Measurements from ENCODE around the gene VIPR1. TPM values are rescaled to one million over a fixed set of nuclear protein-coding genes. Genes with fewer than 3 reads are reported as not detected.
A peak's percentile ranks its signal among the peaks of the same experiment; 100 is the strongest.

The VIPR1 gene
- total RNA-seq, 1 donor from 2014 or later, result 0.52 TPM

DNA sequence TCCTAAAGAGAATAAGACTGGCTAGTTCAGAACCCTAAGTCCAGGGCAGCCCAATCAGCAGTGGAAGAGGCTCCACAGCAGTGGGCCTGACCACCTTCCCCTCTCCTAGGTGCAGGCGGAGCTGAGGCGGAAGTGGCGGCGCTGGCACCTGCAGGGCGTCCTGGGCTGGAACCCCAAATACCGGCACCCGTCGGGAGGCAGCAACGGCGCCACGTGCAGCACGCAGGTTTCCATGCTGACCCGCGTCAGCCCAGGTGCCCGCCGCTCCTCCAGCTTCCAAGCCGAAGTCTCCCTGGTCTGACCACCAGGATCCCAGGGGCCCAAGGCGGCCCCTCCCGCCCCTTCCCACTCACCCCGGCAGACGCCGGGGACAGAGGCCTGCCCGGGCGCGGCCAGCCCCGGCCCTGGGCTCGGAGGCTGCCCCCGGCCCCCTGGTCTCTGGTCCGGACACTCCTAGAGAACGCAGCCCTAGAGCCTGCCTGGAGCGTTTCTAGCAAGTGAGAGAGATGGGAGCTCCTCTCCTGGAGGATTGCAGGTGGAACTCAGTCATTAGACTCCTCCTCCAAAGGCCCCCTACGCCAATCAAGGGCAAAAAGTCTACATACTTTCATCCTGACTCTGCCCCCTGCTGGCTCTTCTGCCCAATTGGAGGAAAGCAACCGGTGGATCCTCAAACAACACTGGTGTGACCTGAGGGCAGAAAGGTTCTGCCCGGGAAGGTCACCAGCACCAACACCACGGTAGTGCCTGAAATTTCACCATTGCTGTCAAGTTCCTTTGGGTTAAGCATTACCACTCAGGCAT, 33.7 kb downstream of the VIPR1 start:
- peak; percentile 22 for DNase-seq (ENCODE audit: low spot score)
- Mint-ChIP-seq H3K4me3 (ENCODE audit: low read depth) (no peak overlapping the region), H3K36me3 (ENCODE audit: low read depth) (no peaks in the 10 kb centered on the region), H3K4me1 (ENCODE audit: low read depth) (peaks cover 2% of the 10 kb centered on the region), H3K27me3 (ENCODE audit: low read depth) (no peaks in the 10 kb centered on the region), H3K27ac (no peak overlapping the region), H3K9me3 (no peaks in the 10 kb centered on the region)
- intact Hi-C loops (cut with micrococcal nuclease), result no loop called here

DNA sequence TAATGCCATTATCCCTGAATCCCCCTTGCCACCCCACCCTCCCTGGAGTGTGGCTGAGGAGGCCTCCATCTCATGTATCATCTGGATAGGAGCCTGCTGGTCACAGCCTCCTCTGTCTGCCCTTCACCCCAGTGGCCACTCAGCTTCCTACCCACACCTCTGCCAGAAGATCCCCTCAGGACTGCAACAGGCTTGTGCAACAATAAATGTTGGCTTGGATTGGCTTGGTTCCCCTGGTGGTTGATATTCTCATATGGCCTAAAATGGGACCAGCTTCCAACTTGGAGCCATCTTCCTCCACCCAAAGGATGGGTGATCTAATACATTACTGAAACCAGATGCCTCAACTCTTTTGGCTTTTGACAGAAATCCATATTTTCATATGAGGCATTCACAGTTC, 34.9 kb downstream of the VIPR1 start:
- Mint-ChIP-seq H3K4me3 (ENCODE audit: low read depth) (no peak overlapping the region), H3K9me3 (no peaks in the 10 kb centered on the region), H3K36me3 (ENCODE audit: low read depth) (no peaks in the 10 kb centered on the region), H3K4me1 (ENCODE audit: low read depth) (peaks cover 2% of the 10 kb centered on the region), H3K27ac (no peak overlapping the region), H3K27me3 (ENCODE audit: low read depth) (no peaks in the 10 kb centered on the region)
- intact Hi-C loops (cut with micrococcal nuclease), result no loop called here
- DNase-seq (ENCODE audit: low spot score), result no peak

DNA sequence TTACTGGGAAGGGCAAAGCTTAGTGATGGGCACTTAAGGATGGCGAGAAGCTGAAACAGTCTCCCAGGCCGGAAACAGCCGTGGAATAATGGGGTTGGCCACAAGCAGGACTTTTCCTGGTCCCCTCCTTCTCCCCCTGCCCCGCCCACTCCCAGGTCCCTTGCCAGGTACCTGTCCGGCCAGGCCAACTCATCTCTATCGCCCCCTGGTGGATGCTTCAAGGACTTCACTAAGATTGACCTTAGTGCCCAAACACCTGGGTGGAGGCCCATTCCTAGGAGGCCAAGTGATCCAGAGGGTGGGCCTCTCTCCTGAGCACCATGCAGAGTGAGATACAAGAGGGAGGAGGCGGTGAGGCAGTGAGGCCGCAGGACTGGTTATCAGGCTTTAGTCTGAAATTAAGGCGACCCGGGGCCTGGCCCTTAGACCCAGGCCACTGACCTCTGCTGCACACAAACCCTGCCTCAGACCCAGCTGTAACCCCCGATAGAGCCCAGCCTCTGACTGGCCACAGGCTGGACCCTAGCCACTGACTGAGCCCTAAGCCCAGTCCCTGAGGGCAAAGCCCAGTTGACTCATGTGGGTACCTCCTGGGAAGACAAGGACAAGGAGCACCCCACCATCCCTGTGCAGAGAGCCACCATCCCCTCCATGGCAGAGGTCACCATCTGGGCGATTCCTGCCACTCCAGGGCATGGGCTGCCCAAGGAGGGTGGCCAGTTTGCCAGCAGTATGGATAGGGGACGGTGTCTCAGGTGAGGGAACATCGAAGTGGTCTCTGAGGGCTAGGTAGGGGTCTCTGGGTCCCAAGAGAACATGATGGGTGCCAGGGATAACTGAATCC, 37.6 kb downstream of the VIPR1 start:
- peak; percentile 47 for DNase-seq (ENCODE audit: low spot score)
- H3K27ac Mint-ChIP-seq, result no peak overlapping the region

DNA sequence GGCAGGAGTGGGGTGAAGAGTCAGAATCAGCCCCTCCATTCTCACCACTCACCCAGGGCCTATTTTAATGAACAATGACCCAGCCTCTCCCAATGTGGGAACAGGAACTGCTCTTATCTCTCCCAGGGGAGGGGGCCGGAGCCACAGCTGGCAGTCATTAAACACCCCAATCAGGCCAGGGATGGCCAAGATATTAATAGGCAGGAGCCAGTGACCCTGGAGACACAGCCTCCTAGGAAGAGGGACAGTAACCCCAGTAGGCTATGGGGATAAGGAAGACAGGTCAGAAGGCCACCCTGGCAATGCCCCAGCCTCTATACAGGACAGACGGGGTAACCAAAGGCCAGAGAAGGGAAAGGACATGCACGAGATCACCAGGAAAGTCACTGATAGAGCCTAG, 38.6 kb downstream of the VIPR1 start:
- H3K4me3 Mint-ChIP-seq (ENCODE audit: low read depth), result no peak overlapping the region
- peaks cover 2% of the 10 kb centered on the region for H3K4me1 Mint-ChIP-seq (ENCODE audit: low read depth)
- H3K9me3 Mint-ChIP-seq, result no peaks in the 10 kb centered on the region
- intact Hi-C loops (cut with micrococcal nuclease), result no loop called here
- H3K27me3 Mint-ChIP-seq (ENCODE audit: low read depth), result no peaks in the 10 kb centered on the region
- H3K27ac Mint-ChIP-seq, result no peak overlapping the region
- H3K36me3 Mint-ChIP-seq (ENCODE audit: low read depth), result no peaks in the 10 kb centered on the region
- no peak for DNase-seq (ENCODE audit: low spot score)

More for the DNA sequence above, 37.6 kb downstream of the VIPR1 start:
- H3K36me3 Mint-ChIP-seq (ENCODE audit: low read depth), result no peaks in the 10 kb centered on the region
- no peaks in the 10 kb centered on the region for H3K27me3 Mint-ChIP-seq (ENCODE audit: low read depth)
- no peaks in the 10 kb centered on the region for H3K9me3 Mint-ChIP-seq
- H3K4me3 Mint-ChIP-seq (ENCODE audit: low read depth), result no peak overlapping the region
- peaks cover 2% of the 10 kb centered on the region for H3K4me1 Mint-ChIP-seq (ENCODE audit: low read depth)
- intact Hi-C loops (cut with micrococcal nuclease), result loop anchor here (1.0 kb wide), 1 partner anchor 39 kb away; no protein-coding TSS in a partner anchor

DNA sequence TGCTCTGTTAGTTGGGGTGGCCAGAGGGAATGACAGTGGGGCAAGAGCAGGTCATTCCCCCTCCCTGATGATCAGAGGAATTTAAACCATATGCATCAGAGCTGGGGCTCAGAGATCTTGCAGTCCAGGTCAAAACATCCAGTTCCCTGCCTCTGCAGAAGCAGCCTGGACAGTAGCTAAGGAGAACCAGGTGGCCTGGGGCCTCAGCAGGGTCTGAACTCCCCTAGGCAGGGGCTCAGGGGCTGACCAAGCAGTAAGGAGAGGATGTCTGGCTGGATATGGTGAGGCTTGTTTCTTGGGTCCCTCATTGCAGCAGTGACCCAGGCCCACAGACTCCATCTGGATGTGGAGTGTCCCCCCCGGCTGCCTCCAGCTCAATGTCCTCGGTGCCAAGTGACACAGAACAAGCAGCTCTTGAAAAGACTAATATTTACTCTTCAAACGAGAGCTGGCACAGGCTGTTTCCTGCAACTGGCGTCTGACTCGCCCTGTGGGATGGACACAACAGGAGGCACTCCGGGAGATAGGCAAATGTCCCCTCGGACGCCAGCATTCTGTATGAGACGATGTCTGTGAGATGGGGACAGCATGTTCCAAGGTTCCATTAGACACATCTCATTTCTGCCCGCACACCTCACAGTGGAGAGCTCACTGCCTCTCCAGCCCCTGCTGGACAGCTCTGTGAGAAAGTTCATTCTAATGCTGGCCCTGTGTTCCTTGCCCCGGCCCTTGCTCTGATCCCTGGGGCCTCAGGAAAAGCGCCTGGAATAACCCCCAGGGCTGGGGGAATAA, 42.2 kb downstream of the VIPR1 start:
- intact Hi-C loops (cut with micrococcal nuclease), result loop anchor here (5.0 kb wide), 1 partner anchor 297 kb away; no protein-coding TSS in a partner anchor
- no peak for DNase-seq (ENCODE audit: low spot score)
- H3K4me1 Mint-ChIP-seq (ENCODE audit: low read depth), result no peaks in the 10 kb centered on the region
- H3K4me3 Mint-ChIP-seq (ENCODE audit: low read depth), result no peak overlapping the region
- peaks cover 8% of the 10 kb centered on the region for H3K36me3 Mint-ChIP-seq (ENCODE audit: low read depth)
- H3K27me3 Mint-ChIP-seq (ENCODE audit: low read depth), result no peaks in the 10 kb centered on the region
- no peaks in the 10 kb centered on the region for H3K9me3 Mint-ChIP-seq
- H3K27ac Mint-ChIP-seq, result no peak overlapping the region

DNA sequence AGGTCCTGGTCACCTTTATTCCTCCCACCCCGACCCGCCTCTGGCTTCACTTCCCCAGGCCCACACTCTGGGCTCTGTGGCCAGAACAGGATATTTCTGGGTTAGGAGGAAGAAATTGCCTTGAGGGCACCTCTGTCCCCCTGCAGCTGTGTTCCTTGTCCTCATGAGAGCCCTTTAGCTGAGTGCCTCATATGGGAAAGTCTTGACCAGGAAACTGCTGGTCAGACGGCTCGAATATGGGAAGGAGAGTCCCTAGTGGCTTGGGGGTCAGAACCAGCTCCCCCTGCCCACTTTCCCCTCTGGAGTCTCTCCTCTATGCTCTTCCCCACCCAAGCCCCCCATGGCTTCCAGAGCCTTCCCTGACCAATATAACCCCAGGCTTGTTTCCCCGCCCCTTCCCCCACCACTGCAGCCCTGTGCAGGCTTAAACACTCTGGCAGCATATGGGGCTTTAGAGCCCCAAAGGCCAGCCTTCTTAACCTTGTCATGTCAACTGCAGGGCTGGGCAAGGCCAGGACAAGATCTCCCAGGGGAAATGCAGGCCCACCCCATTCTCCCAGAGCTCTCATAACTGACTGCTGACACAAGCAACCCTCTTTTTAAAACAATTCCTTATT, 42.9 kb downstream of the VIPR1 start:
- Mint-ChIP-seq H3K27ac (no peak overlapping the region), H3K36me3 (ENCODE audit: low read depth) (peaks cover 11% of the 10 kb centered on the region), H3K9me3 (no peaks in the 10 kb centered on the region), H3K4me3 (ENCODE audit: low read depth) (no peak overlapping the region), H3K4me1 (ENCODE audit: low read depth) (peaks cover under 1% of the 10 kb centered on the region), H3K27me3 (ENCODE audit: low read depth) (no peaks in the 10 kb centered on the region)
- intact Hi-C loops (cut with micrococcal nuclease), result loop anchor here (5.0 kb wide), 1 partner anchor 298 kb away; no protein-coding TSS in a partner anchor
- no peak for DNase-seq (ENCODE audit: low spot score)

DNA sequence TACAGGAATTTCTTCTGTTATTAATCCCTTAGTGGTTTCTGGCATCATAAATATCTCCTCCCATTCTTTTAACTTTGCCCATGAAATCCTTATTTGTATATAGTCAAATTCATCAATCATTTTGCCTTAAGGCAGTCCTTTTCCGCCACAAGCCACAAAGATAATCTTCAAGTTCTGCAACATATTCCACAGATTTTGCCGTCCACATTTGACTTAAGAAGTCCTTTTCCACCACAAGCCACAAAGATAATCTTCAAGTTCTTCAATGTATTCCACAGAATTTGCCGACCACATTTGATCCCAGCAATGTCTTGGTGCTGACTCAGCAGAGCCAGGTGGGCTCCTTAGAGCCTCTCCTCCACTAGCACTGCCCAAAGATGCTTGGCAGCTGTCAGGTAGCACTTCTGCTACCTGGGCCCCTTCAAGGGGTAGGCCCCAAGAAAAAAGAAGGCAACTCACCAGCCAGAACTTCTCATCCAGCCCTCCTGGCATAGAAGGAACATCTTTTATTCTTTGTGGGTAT, 44.3 kb downstream of the VIPR1 start:
- Mint-ChIP-seq H3K36me3 (ENCODE audit: low read depth) (peaks cover 18% of the 10 kb centered on the region), H3K4me1 (ENCODE audit: low read depth) (peaks cover 3% of the 10 kb centered on the region), H3K9me3 (no peaks in the 10 kb centered on the region), H3K4me3 (ENCODE audit: low read depth) (no peak overlapping the region), H3K27me3 (ENCODE audit: low read depth) (no peaks in the 10 kb centered on the region), H3K27ac (no peak overlapping the region)
- no peak for DNase-seq (ENCODE audit: low spot score)
- intact Hi-C loops (cut with micrococcal nuclease), result loop anchor here (5.0 kb wide), 1 partner anchor 299 kb away; no protein-coding TSS in a partner anchor

DNA sequence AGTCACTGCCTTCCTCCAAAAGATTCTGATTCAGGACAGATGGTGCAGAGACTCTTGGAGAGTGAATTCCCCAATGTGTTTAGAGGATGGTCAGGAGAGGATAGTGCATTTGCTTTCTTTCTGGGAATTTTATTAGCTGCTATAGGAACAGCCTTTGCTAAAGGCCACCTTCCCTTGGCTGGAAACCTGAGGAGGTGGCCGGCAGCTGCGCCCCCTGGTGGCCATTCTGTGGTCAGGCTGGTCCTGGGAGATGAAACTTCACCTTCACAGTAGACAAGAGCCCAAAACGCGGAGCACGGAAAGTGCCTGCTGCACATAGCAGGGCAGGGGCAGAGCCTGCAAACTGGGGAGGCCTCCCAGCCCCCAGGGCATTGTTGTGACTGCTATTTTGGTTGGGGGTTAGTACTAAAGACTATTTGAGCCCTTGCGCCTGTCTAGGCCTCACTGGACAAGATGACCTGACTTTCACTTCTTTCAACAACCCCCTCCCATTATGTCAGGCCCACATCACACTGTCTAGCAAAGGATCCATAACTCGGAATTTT, 45.0 kb downstream of the VIPR1 start:
- no peak overlapping the region for H3K27ac Mint-ChIP-seq
- H3K4me1 Mint-ChIP-seq (ENCODE audit: low read depth), result peaks cover 3% of the 10 kb centered on the region
- H3K9me3 Mint-ChIP-seq, result no peaks in the 10 kb centered on the region
- H3K4me3 Mint-ChIP-seq (ENCODE audit: low read depth), result no peak overlapping the region
- DNase-seq (ENCODE audit: low spot score), result peak; percentile 37
- no peaks in the 10 kb centered on the region for H3K27me3 Mint-ChIP-seq (ENCODE audit: low read depth)
- intact Hi-C loops (cut with micrococcal nuclease), result loop anchor here (5.0 kb wide), 1 partner anchor 300 kb away; no protein-coding TSS in a partner anchor
- peaks cover 21% of the 10 kb centered on the region for H3K36me3 Mint-ChIP-seq (ENCODE audit: low read depth)

DNA sequence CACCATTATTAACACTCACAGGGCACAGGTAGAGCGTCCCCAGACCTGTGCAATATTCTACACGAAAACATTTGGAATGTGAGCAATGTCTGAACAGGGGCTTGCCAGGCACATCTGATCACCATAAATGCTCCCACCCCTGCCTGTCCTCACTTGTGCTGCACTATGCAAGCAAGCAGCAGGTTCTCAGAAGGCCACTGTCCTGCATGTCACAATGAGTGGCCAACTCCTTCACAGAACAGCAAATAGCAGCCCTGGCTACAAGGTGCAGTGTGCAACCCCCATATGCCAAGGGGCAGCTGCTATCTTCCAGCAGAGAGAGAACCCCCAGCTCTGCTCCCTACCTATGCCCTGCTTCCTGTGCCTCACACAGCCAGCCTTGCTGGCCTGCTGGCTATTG, 46.7 kb downstream of the VIPR1 start:
- Mint-ChIP-seq H3K36me3 (ENCODE audit: low read depth) (peaks cover 36% of the 10 kb centered on the region), H3K27ac (no peak overlapping the region), H3K27me3 (ENCODE audit: low read depth) (no peaks in the 10 kb centered on the region), H3K4me3 (ENCODE audit: low read depth) (no peak overlapping the region), H3K9me3 (no peaks in the 10 kb centered on the region), H3K4me1 (ENCODE audit: low read depth) (peaks cover 6% of the 10 kb centered on the region)
- intact Hi-C loops (cut with micrococcal nuclease), result loop anchor here (5.0 kb wide), 1 partner anchor 302 kb away; no protein-coding TSS in a partner anchor
- no peak for DNase-seq (ENCODE audit: low spot score)

DNA sequence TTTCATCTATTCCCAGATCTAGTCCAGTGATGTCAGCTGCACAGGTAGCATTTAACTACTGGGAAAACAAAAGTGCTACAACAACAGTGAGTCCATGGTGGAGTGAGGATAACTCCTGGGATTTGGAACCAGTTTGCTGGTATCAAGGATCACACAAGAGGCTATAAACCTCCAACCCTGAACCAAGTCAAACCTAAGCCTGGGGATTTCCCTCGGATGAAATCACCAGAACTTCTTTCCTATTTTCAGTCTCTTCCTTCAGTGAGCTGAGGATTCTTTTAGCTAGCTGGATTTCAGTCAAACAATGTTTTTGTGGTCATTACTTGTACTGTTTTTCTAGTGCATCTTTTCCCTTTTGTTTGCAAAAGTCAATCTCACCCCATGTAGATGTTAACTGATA, 47.8 kb downstream of the VIPR1 start:
- no peaks in the 10 kb centered on the region for H3K27me3 Mint-ChIP-seq (ENCODE audit: low read depth)
- H3K9me3 Mint-ChIP-seq, result no peaks in the 10 kb centered on the region
- no peak for DNase-seq (ENCODE audit: low spot score)
- no peak overlapping the region for H3K27ac Mint-ChIP-seq
- intact Hi-C loops (cut with micrococcal nuclease), result no loop called here
- H3K36me3 Mint-ChIP-seq (ENCODE audit: low read depth), result peaks cover 44% of the 10 kb centered on the region
- no peak overlapping the region for H3K4me3 Mint-ChIP-seq (ENCODE audit: low read depth)
- peaks cover 6% of the 10 kb centered on the region for H3K4me1 Mint-ChIP-seq (ENCODE audit: low read depth)

DNA sequence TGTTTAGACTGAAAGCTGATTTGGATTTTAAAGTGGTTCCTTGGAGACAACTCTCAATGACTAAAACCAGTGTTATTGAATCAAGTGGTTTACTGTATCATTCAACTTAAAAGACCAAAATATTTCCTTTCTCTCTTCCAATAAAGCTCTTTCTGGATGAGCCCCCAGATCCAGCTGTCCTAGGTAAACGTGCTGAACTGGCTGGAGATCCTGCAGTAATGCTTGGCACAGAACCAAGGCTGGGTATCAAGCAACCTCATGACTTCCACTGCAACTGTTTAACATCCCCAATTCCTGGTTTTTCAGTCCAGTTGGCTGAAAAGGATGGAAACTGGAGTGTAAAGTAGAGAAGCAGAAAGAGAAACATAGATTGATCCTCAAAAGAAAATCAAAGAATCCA, 50.4 kb downstream of the VIPR1 start:
- Mint-ChIP-seq H3K27me3 (ENCODE audit: low read depth) (no peaks in the 10 kb centered on the region), H3K27ac (no peak overlapping the region), H3K4me1 (ENCODE audit: low read depth) (peaks cover 27% of the 10 kb centered on the region), H3K9me3 (no peaks in the 10 kb centered on the region), H3K4me3 (ENCODE audit: low read depth) (no peak overlapping the region), H3K36me3 (ENCODE audit: low read depth) (peaks cover 66% of the 10 kb centered on the region)
- no peak for DNase-seq (ENCODE audit: low spot score)
- intact Hi-C loops (cut with micrococcal nuclease), result no loop called here
